Activated T-helper 1 cell treated with anti-CD3 and anti-CD28 coated beads, Interleukin-12 subunit alpha, Interleukin-12 subunit beta, Interleukin-2, Interleukin-4 antibody, amounts not matched to agents 30 ng/mL and 10 ng/mL and 1 ng/mL, durations not matched to agents 14 hours and 24 hours and 36 hours (primary cell): ENCODE data around the gene SLX4. TPM values are rescaled to one million over a fixed set of nuclear protein-coding genes. Genes with fewer than 3 reads are reported as not detected.
"Not testable (repeated sequence)": the region's sequence is repeated elsewhere in the genome, so short reads cannot be mapped to it uniquely, and the experiment has no call there.

Experiments
- DNase-seq: peaks from one replicate; pipeline ENCODE4 v3.0.0; 2021; ENCODE audit warnings: low spot score
- H3K27ac Mint-ChIP-seq: one replicate; pipeline ENCODE4 v1.8.0; 2021; ENCODE audit warnings: mild to moderate bottlenecking, mixed read lengths
- H3K27me3 Mint-ChIP-seq: one replicate; pipeline ENCODE4 v1.8.0; 2022; ENCODE audit warnings: mild to moderate bottlenecking, moderate library complexity, mixed read lengths; ENCODE audit not compliant: insufficient read depth
- H3K36me3 Mint-ChIP-seq: one replicate; pipeline ENCODE4 v1.8.0; 2021; ENCODE audit warnings: low read depth, mixed read lengths
- H3K4me1 Mint-ChIP-seq: one replicate; pipeline ENCODE4 v1.8.0; 2021; ENCODE audit warnings: low read depth, mixed read lengths
- H3K4me3 Mint-ChIP-seq: one replicate; pipeline ENCODE4 v1.8.0; 2021; ENCODE audit warnings: mild to moderate bottlenecking, moderate library complexity, mixed read lengths
- H3K9me3 Mint-ChIP-seq: one replicate; pipeline ENCODE4 v1.8.0; 2021; ENCODE audit warnings: mixed read lengths
- intact Hi-C: fragments of 100-400 bp; cut with micrococcal nuclease; formaldehyde crosslinking; loops from one replicate; pipeline ENCODE4 v1.15.1; 2024
- total RNA-seq: library from RNA; stranded (reverse); gene quantifications from 2 replicates; pipeline ENCODE4 v1.2.3, GENCODE V29; 2022

Gene SLX4
- total RNA-seq = 10.3 and 10.8 TPM in 2 replicates

DNA sequence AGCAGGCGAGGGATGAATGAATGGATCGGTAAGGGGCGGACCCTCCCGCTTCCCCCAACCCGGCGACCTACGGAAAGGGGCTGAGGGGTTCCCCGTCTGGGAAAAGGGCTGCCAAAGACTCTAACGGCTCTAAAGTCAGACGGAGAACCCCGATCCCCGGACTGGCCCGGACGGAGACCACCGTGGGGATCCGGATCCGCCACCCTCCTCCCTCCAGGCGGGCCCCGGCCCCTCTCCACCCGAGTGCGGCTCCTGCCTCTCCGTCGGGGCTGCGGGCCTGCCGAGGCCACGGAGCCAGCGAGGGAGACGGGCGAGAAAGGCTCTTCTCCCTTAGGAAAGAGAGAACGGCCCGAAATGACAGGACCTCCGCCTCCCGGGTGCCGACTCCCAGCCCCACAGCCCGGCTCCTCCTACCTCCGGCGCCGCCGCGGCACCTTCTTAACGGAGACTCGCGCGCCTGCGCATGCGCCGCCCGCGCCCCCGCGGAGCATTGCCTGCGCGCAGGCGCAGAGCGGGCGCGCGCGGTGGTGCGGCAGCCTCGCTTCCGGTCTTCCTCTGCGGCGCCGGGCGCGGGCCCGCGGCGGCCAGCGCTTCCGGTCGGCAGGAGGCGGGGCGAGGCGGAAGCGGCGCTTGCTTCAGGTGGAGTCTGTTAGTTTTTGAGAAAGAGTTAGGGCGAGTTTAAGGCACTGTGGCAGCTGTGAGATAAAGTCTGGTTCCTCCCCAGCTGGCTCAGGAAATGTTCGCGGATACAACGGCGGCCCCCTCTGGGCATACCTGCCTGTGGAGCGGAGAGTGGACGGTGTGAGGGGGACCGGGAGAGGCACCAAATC is at the start of gene SLX4:
TSS of gene SLX4 (minus strand) at position 461 of the 830 bp plus-strand sequence. CDS start 2,642 bp downstream, outside the sequence.
- peaks cover 52% of the 10 kb centered on the region for H3K4me1 Mint-ChIP-seq
- peak within 1 kb of the TSS; percentile 97 for H3K27ac Mint-ChIP-seq
- peaks cover 25% of the 10 kb centered on the region for H3K36me3 Mint-ChIP-seq
- DNase-seq = peak; percentile 93
- intact Hi-C loops = loop anchor here (1.0 to 10.0 kb wide), 9 partner anchors 32 to 661 kb away; partner anchors contain the start of genes ADCY9, CREBBP, TFAP4 and TRAP1
- H3K9me3 Mint-ChIP-seq = no peaks in the 10 kb centered on the region
- peak within 1 kb of the TSS; percentile 98 for H3K4me3 Mint-ChIP-seq
- no peaks in the 10 kb centered on the region for H3K27me3 Mint-ChIP-seq

- Mint-ChIP-seq H3K27me3 (no peaks in the 10 kb centered on the region), H3K4me1 (peaks cover 16% of the 10 kb centered on the region), H3K27ac (peak overlapping the region; percentile 41), H3K4me3 (no peak overlapping the region), H3K9me3 (no peaks in the 10 kb centered on the region), H3K36me3 (peaks cover 39% of the 10 kb centered on the region)
- DNase-seq = no peak
- intact Hi-C loops = no loop called here
Observed at GRCh38 chr16:3659251-3659650, 47.8 kb upstream of the SLX4 start.

GRCh38 chr16:3656491-3657468 is 45.4 kb upstream of the SLX4 start:
- Mint-ChIP-seq H3K27ac (no peak overlapping the region), H3K27me3 (no peaks in the 10 kb centered on the region), H3K4me1 (peaks cover 16% of the 10 kb centered on the region), H3K4me3 (no peak overlapping the region), H3K36me3 (peaks cover 30% of the 10 kb centered on the region), H3K9me3 (no peaks in the 10 kb centered on the region)
- intact Hi-C loops = no loop called here
- DNase-seq = no peak

DNA sequence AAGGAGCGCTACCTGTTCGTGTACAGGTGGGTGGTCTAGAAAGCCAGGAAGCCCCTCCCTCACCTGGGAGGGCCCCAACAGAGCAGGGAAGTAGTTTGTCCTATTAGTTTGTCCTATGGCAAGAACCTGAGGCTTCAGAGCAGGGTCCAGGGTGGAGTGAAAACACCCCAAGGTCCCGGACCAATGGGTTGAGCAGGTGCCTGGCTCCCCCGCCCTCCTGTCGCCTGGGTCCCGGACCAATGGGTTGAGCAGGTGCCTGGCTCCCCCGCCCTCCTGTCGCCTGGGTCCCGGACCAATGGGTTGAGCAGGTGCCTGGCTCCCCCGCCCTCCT is 44.7 kb upstream of the SLX4 start:
- intact Hi-C loops, DNase-seq, H3K27me3 Mint-ChIP-seq, H3K4me3 Mint-ChIP-seq, H3K9me3 Mint-ChIP-seq, H3K27ac Mint-ChIP-seq: not testable (repeated sequence)
- Mint-ChIP-seq H3K36me3 (peaks cover 34% of the 10 kb centered on the region), H3K4me1 (peaks cover 14% of the 10 kb centered on the region)

DNA sequence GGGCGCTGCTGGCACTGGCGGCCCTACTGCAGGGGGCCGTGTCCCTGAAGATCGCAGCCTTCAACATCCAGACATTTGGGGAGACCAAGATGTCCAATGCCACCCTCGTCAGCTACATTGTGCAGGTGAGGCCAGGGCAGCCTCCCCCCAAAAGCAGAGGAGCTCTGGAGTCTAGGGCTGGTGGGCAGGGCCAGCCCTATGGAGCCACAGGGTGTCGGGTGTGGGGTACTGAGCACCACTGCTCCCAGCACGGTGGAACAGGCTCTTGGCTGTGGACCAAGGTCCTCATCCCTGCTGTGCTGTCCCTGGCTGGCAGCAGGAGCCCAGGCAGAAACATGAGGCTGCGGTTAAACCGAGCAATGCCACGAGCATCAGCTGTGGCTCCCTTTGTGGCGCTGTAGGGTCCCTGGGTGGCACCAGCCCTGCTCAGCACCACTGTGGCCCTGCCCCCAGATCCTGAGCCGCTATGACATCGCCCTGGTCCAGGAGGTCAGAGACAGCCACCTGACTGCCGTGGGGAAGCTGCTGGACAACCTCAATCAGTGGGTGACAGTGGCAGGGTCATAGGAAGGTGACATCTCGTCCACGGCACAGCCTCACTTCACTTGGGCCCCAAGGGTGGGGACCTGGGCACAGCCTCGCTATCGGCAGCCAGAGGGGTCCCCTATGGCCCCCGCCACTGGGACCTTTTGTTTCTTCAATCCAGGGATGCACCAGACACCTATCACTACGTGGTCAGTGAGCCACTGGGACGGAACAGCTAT is 44.2 kb upstream of the SLX4 start:
- no peaks in the 10 kb centered on the region for H3K27me3 Mint-ChIP-seq
- DNase-seq = no peak
- H3K36me3 Mint-ChIP-seq = peaks cover 31% of the 10 kb centered on the region
- H3K4me1 Mint-ChIP-seq = peaks cover 11% of the 10 kb centered on the region
- H3K27ac Mint-ChIP-seq = no peak overlapping the region
- no peak overlapping the region for H3K4me3 Mint-ChIP-seq
- no peaks in the 10 kb centered on the region for H3K9me3 Mint-ChIP-seq
- intact Hi-C loops = no loop called here

- Mint-ChIP-seq H3K36me3 (peaks cover 30% of the 10 kb centered on the region), H3K9me3 (no peaks in the 10 kb centered on the region), H3K4me3 (no peak overlapping the region), H3K27ac (no peak overlapping the region), H3K27me3 (no peaks in the 10 kb centered on the region), H3K4me1 (peaks cover 11% of the 10 kb centered on the region)
- no peak for DNase-seq
- intact Hi-C loops = no loop called here
Observed at GRCh38 chr16:3655030-3655395, 43.6 kb upstream of the SLX4 start.

- Mint-ChIP-seq H3K9me3 (no peaks in the 10 kb centered on the region), H3K27ac (no peak within 1 kb of the TSS), H3K27me3 (no peaks in the 10 kb centered on the region), H3K4me3 (no peak within 1 kb of the TSS), H3K4me1 (peaks cover 6% of the 10 kb centered on the region), H3K36me3 (peaks cover 27% of the 10 kb centered on the region)
- peak; percentile 28 for DNase-seq
- intact Hi-C loops = no loop called here
Observed at GRCh38 chr16:3654249-3654991, 43.0 kb upstream of the SLX4 start, which contains the start of gene DNASE1. TSS of gene DNASE1 (plus strand) at chr16:3654691. CDS start at chr16:3655374, 683 bp downstream.

DNA sequence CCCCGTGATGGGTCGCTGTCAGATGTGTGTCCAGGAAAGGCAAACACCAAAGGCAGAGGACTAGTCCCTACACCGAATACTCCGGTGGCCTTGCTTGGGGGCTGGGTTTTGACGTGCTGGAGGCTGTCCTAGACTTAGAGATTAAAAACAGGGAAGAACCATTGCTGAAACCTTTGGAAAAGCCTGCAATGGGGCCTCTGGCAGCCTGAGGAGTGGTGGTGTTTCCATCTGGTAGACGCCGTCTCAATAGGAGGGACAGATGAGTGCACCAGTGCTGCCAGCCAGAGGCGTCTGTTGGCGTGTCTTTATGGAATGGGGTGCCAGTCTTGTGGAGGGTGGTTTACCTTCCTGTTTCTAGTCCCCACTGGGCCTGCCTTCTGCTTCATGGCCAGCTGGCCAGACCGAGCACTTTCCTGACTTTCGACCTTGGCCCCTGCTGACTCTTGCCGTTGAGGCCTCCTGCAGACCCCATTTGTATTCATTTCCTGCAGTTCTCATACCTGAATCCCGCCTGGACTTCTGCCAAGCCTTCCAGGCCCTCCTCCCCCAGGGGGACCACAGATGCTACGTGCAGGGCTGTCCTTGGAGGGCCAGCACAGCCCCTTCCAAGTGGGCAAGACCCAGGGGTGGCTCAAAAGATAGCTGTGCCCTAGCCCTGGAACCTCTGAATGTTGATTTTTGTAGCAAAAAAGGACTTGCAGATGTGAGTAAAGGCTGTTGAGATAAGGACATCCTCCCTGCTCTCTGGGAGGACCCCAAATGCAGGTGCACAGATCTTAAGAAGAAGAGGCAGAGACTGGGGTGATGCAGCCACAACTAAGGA is 41.2 kb upstream of the SLX4 start:
- no peak for DNase-seq
- no peaks in the 10 kb centered on the region for H3K9me3 Mint-ChIP-seq
- H3K4me1 Mint-ChIP-seq = no peaks in the 10 kb centered on the region
- H3K36me3 Mint-ChIP-seq = peaks cover 18% of the 10 kb centered on the region
- no peak overlapping the region for H3K4me3 Mint-ChIP-seq
- no peak overlapping the region for H3K27ac Mint-ChIP-seq
- intact Hi-C loops = no loop called here
- H3K27me3 Mint-ChIP-seq = no peaks in the 10 kb centered on the region

- no peak for DNase-seq
Observed at GRCh38 chr16:3651461-3652372, 40.3 kb upstream of the SLX4 start.

GRCh38 chr16:3650631-3651265 is 39.3 kb upstream of the SLX4 start:
- Mint-ChIP-seq H3K9me3 (no peaks in the 10 kb centered on the region), H3K4me3 (no peak overlapping the region), H3K36me3 (peaks cover 12% of the 10 kb centered on the region), H3K27me3 (no peaks in the 10 kb centered on the region), H3K4me1 (no peaks in the 10 kb centered on the region), H3K27ac (no peak overlapping the region)
- no peak for DNase-seq
- intact Hi-C loops = no loop called here

More at GRCh38 chr16:3651461-3652372, 40.3 kb upstream of the SLX4 start:
- peaks cover 11% of the 10 kb centered on the region for H3K36me3 Mint-ChIP-seq
- no peak overlapping the region for H3K4me3 Mint-ChIP-seq
- H3K27ac Mint-ChIP-seq = no peak overlapping the region
- no peaks in the 10 kb centered on the region for H3K9me3 Mint-ChIP-seq
- intact Hi-C loops = no loop called here
- H3K4me1 Mint-ChIP-seq = no peaks in the 10 kb centered on the region
- no peaks in the 10 kb centered on the region for H3K27me3 Mint-ChIP-seq
